Spleen (tissue), 7 donors: ENCODE measurements around the gene CMSS1.

Experiments used
- POLR2AphosphoS5 ChIP-seq, 3 donors: sonication (generic); formaldehyde crosslinking; IDR thresholded peaks; one replicate each; pipeline ENCODE4 v1.5.1; 2017; ENCODE audit warnings: antibody characterized with exemption in 3 of 3
- TF ChIP-seq, protein P1 (sequence below), 11 experiments: fragments of 200-600 bp in 7 of 11; fragments of 450-650 bp in 4 of 11; sonication (generic) in 4 of 11; IDR thresholded peaks in 8 of 11; conservative IDR thresholded peaks in 3 of 11; 1 replicate in 7 of 11; 2 replicates in 4 of 11; pipeline versions ENCODE4 v1.4.0 to v1.8.0; 2016 to 2021; ENCODE audit warnings: antibody characterized with exemption in 11 of 11, inconsistent platforms in 4 of 11, mild to moderate bottlenecking in 1 of 11
- donor health status: DM: no; HTN: no; CAD: no; lungs with moderate emphysema.
- donor health status: DM: no; HTN: no; CAD: no.
- donor health status: DM: no; HTN: no; CAD: no.

DNA sequence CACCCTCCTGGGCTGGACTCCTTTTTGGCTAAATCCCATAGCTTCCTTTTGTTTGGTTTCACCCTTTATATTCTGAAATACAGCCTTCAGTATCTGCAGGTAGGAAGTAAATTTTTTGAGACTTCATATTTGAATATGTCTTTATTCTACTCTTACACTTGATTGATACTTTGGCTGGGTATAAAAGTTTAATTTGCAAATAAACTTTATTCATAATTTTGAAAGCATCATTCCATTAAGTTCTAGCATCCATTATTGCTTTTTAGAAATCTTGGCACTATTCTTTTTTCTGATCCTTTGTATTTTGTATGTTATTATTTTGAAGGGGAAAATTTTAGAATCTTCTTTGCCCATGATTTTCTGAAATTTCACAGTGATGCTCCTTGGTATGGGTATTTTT is 337.9 kb downstream of the CMSS1 start:
- TF ChIP-seq, protein P1, sequence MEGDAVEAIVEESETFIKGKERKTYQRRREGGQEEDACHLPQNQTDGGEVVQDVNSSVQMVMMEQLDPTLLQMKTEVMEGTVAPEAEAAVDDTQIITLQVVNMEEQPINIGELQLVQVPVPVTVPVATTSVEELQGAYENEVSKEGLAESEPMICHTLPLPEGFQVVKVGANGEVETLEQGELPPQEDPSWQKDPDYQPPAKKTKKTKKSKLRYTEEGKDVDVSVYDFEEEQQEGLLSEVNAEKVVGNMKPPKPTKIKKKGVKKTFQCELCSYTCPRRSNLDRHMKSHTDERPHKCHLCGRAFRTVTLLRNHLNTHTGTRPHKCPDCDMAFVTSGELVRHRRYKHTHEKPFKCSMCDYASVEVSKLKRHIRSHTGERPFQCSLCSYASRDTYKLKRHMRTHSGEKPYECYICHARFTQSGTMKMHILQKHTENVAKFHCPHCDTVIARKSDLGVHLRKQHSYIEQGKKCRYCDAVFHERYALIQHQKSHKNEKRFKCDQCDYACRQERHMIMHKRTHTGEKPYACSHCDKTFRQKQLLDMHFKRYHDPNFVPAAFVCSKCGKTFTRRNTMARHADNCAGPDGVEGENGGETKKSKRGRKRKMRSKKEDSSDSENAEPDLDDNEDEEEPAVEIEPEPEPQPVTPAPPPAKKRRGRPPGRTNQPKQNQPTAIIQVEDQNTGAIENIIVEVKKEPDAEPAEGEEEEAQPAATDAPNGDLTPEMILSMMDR (IDR thresholded peaks at IDR 0.05 in 8 of 11, conservative IDR thresholded peaks at IDR 0.05 in 3 of 11): no peak
- no peak for TF ChIP-seq POLR2AphosphoS5 (IDR thresholded peaks at IDR 0.05)
